DMS79 treated with DMSO at 0.1 percent for 48 hours (cell line): ENCODE measurements around the gene DCK.

Experiments used
- DNase-seq: peaks from one replicate; lab custom pipeline; 2025; lab: John Stamatoyannopoulos, UW

DCK gene

DNA sequence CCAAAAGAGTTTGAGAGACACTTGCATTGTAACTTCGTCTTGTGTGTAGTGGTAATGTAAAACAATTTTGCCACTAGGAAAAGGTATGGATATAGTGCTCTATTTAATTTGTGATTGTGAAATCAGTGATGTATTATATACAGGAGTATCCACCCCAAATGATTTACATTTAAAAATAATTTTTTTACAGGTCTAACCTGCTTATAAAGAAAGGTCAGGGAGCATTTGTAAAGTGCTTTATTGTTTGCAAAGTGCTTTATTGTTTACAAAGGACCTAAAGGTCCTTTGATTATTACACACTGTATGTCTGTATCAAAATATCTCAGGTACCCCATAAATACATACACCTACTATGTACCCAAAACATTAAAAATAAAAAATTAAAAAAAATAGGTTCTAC lies 70.3 kb downstream of the DCK start:
- DNase-seq: no peak

- DNase-seq: no peak
Measured at GRCh38 chr4:71064521-71064920, 71.1 kb downstream of the DCK start.

- DNase-seq: no peak
Measured at GRCh38 chr4:71065991-71066510, 72.6 kb downstream of the DCK start.

DNA sequence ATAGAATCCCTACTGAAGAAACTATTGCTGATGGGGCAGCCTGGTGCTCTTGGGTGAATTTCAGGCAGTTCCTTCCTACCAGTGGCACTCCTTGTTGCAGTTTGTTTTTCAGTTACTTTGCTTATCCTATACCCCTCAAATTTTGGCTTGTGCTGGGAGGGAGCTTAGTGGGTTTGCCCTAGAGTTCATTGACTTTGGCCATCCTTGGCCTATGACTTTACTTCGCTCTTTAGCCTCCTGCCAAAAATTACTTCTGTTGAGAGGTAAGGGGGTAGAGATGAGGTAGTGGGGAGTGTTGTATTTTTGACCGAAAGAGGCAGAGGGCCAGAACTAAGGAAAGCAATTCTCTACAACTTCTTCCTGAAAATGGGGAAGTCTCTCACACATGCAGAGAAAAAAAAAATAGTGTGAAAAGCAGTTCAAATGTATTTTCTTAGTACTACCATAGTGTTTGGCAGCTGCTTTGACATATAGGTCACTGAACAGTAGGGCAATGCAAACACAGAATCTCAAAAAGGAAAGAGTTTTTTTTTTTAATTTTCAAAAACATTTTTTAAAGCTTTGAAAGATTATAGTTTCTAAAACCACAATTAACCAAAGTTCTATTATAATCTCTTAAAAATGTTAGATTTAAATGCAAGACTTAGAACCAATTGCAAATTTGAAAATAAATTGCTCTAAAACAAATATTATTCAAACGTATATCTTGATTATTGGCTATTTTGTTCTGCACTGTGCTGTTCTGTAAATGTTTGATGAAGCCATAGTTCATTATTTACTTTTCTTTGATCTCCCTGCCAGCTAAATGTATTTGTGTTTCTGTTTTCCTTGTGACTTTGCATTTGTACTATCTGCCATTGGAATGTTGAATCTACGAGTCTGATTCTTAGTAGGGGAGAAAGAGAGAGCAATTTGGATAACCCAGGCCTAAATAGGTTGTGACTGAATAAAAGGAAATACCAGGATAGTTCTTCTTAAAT lies 73.6 kb downstream of the DCK start:
- no peak for DNase-seq

DNA sequence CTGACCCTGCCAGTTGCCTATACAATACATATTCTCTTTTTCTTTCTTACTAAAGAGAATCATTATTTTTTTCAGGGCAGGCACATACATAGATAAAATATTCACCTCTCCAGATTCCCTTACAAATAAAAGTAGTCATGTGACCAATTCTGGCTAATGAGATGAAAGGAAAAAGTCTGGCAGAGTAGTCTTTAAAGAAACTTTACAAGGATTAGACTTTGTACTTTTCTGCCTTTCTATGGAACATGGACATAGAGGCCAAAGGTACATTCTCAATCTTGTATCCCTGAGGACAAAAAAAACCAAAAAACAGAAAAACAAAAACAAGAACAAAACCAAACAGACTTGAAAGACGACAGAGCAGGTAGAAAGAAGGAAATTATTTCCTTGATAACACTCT lies 75.6 kb downstream of the DCK start:
- DNase-seq: no peak

GRCh38 chr4:71070015-71070414 lies 76.6 kb downstream of the DCK start:
- no peak for DNase-seq

DNA sequence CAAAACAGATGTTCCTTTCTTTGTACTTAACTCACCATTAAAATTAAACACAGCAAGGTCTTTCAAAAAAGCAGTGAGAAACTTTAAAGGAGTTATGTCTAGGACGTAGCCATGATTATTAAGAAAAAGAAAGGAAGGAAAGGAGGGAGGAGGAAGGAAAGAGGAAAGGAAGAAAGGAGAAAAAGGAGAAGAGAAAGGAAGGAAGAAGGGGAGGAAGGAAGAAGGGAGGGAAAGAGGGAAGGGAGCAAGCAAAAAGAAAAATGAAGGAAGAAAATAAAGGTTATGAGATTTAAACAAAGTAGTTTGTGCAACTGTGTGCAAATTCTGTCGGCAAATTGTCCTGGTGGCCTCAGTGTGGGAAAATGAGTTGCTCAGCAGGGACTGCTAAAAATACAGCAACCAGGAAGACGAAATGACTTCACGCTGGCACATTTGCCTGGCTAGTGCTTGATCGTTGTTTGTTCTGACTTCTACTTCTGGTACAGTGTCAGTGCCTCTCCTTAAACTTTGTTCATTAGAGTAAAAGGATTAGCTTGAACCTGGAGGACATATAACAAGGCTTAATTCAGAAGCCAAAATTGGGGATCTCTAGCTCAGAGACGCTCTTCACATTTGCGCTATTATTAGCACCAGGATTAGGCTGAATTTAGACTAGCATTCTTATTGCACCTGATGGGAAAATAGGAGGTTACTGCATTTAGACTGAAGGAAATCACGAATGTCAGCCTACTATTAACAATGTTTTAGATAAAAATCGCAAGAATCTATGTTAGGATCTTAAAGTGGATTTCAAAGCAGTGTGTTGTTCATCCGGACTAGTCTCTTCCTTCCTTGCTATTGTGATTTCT lies 81.2 kb downstream of the DCK start:
- DNase-seq: no peak
